WTC11 (cell line): ENCODE measurements around the gene CHST5. TPM values are rescaled to one million over a fixed set of nuclear protein-coding genes. Genes with fewer than 3 reads are reported as not detected.
A peak's percentile ranks its signal among the peaks of the same experiment; 100 is the strongest.

Experiments
- ATAC-seq: fragments of 200-7000 bp; cut with Tn5 transposase; 2 replicates; pipeline ENCODE4 v1.10.0; 2021; ENCODE audit warnings: mild to moderate bottlenecking, moderate library complexity
- CTCF ChIA-PET: fragments of 300-600 bp; sonication (Branson Sonifier 250); formaldehyde crosslinking; loops from one replicate; lab custom pipeline; 2021; ENCODE audit warnings: antibody characterized with exemption; lab: Charles Lee
- POLR2A ChIA-PET: fragments of 350-600 bp; sonication (Branson Sonifier 250); formaldehyde crosslinking; loops from one replicate; lab custom pipeline; 2021; ENCODE audit warnings: antibody characterized with exemption; lab: Charles Lee
- DNase-seq: peaks from one replicate; pipeline ENCODE4 v3.0.0; 2021; ENCODE audit warnings: low spot score
- H3K27ac Mint-ChIP-seq: 2 replicates; pipeline ENCODE4 v1.8.0; 2021; ENCODE audit warnings: mixed read lengths
- H3K27me3 Mint-ChIP-seq: 2 replicates; pipeline ENCODE4 v1.8.0; 2021; ENCODE audit warnings: low read depth, mild to moderate bottlenecking, moderate library complexity, mixed read lengths
- H3K36me3 Mint-ChIP-seq: 2 replicates; pipeline ENCODE4 v1.8.0; 2021; ENCODE audit warnings: mixed read lengths
- H3K4me1 Mint-ChIP-seq: 2 replicates; pipeline ENCODE4 v1.8.0; 2022; ENCODE audit warnings: mixed read lengths
- H3K4me3 Mint-ChIP-seq: 2 replicates; pipeline ENCODE4 v1.8.0; 2021; ENCODE audit warnings: mild to moderate bottlenecking, moderate library complexity, mixed read lengths
- H3K9me3 Mint-ChIP-seq: 2 replicates; pipeline ENCODE4 v1.8.0; 2021; ENCODE audit warnings: mixed read lengths
- CBFB ChIP-seq: sonication (generic); formaldehyde crosslinking; IDR thresholded peaks from 2 replicates; pipeline ENCODE4 v1.8.1; 2022; ENCODE audit warnings: mild to moderate bottlenecking, low read depth, missing genetic modification reagents
- CTCF ChIP-seq: fragments of 200-600 bp; IDR thresholded peaks from 2 replicates; pipeline ENCODE4 v1.8.0; 2022; ENCODE audit warnings: antibody characterized with exemption
- E2F4 ChIP-seq: sonication (generic); formaldehyde crosslinking; IDR thresholded peaks from 2 replicates; pipeline ENCODE4 v1.8.1; 2022; ENCODE audit warnings: low read depth, mild to moderate bottlenecking, moderate library complexity, missing genetic modification reagents, borderline replicate concordance
- HMGXB4 ChIP-seq: sonication (generic); formaldehyde crosslinking; IDR thresholded peaks from 2 replicates; pipeline ENCODE4 v1.8.1; 2023; ENCODE audit warnings: mild to moderate bottlenecking, moderate library complexity, missing genetic modification reagents
- JUN ChIP-seq: sonication (generic); formaldehyde crosslinking; IDR thresholded peaks from 2 replicates; pipeline ENCODE4 v1.8.0; 2023; ENCODE audit warnings: mild to moderate bottlenecking, missing genetic modification reagents
- KAT7 ChIP-seq: sonication (generic); formaldehyde crosslinking; IDR thresholded peaks from 2 replicates; pipeline ENCODE4 v1.8.1; 2023; ENCODE audit warnings: missing genetic modification reagents, mild to moderate bottlenecking, borderline replicate concordance
- PRRX2 ChIP-seq: fragments of 250-450 bp; sonication (Bioruptor Pico); IDR thresholded peaks from 2 replicates; pipeline ENCODE4 v1.8.0; 2021; ENCODE audit warnings: mild to moderate bottlenecking
- RORB ChIP-seq: fragments of 250-450 bp; sonication (Bioruptor Pico); IDR thresholded peaks from 2 replicates; pipeline ENCODE4 v1.9.0; 2021; ENCODE audit warnings: mild to moderate bottlenecking
- ZNF219 ChIP-seq: sonication (generic); formaldehyde crosslinking; IDR thresholded peaks from 2 replicates; pipeline ENCODE4 v1.8.0; 2023; ENCODE audit warnings: missing genetic modification reagents, mild to moderate bottlenecking, borderline replicate concordance
- ZNF423 ChIP-seq: fragments of 250-450 bp; sonication (Bioruptor Pico); IDR thresholded peaks from 2 replicates; pipeline ENCODE4 v2.1.2; 2022; ENCODE audit warnings: mild to moderate bottlenecking, moderate library complexity
- total RNA-seq: library from RNA; stranded (reverse); gene quantifications from 3 replicates; pipeline ENCODE4 v1.2.3, GENCODE V29; 2021
- TF ChIP-seq, protein P1 (sequence below): fragments of 250-450 bp; sonication (Bioruptor Pico); IDR thresholded peaks from 2 replicates; pipeline ENCODE4 v1.9.0; 2021; ENCODE audit warnings: mild to moderate bottlenecking, borderline replicate concordance
- TF ChIP-seq, protein P2 (sequence below): sonication (generic); formaldehyde crosslinking; IDR thresholded peaks from 2 replicates; pipeline ENCODE4 v1.8.0; 2023; ENCODE audit warnings: missing genetic modification reagents, mild to moderate bottlenecking, borderline replicate concordance
- TF ChIP-seq, protein P3 (sequence below): sonication (generic); formaldehyde crosslinking; conservative IDR thresholded peaks from 2 replicates; pipeline ENCODE4 v1.8.1; 2023; ENCODE audit warnings: mild to moderate bottlenecking, low read depth, missing genetic modification reagents, moderate library complexity

The CHST5 gene
- total RNA-seq, 1 experiment from 2014 or later = not detected

DNA sequence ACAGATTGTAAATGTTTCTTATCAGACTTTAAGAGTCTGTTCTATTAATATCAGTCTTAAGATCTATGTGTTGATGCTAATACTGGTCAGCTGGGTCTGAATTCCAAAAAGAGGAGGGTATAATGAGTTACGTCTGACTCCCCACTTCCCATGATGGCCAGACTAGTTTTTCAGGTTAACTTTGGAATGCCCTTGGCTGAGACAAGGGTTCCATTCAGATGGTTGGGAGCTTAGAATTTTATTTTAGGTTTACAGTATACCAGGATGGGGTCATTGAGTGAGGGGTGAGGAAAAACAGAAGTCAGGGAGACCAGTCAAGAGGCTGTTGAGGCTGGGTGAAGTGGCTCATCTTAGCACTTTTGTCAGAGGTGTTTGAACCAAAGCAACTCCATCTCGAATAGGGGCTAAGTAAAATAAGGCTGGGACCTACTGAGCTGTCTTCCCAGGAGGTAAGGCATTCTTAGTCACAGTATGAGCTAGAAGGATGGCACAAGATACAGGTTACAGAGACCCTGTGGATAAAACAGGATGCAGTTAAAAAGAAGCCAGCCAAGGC, 23.0 kb upstream of the CHST5 start:
- POLR2A ChIA-PET = interaction anchor here (0.6 kb wide), 1 partner anchor 133 kb away, joined by 8 read pairs; no protein-coding TSS in a partner anchor
- peaks cover 39% of the 10 kb centered on the region for H3K4me1 Mint-ChIP-seq
- DNase-seq (no peak), ATAC-seq (no peak)
- peaks cover 3% of the 10 kb centered on the region; the same call in 1 of the 2 replicates for H3K27me3 Mint-ChIP-seq
- no peaks in the 10 kb centered on the region for H3K36me3 Mint-ChIP-seq
- H3K27ac Mint-ChIP-seq = peak overlapping the region; percentile 52
- CTCF ChIA-PET = interaction anchor here (0.8 to 2.1 kb wide), 3 partner anchors 8 to 94 kb away, joined by 3 to 9 read pairs (median 5); partner anchors contain the start of gene TMEM170A
- no peak for TF ChIP-seq CTCF
- no peak for TF ChIP-seq E2F4 (CRISPR knock-in tag)
- TF ChIP-seq, protein P1, sequence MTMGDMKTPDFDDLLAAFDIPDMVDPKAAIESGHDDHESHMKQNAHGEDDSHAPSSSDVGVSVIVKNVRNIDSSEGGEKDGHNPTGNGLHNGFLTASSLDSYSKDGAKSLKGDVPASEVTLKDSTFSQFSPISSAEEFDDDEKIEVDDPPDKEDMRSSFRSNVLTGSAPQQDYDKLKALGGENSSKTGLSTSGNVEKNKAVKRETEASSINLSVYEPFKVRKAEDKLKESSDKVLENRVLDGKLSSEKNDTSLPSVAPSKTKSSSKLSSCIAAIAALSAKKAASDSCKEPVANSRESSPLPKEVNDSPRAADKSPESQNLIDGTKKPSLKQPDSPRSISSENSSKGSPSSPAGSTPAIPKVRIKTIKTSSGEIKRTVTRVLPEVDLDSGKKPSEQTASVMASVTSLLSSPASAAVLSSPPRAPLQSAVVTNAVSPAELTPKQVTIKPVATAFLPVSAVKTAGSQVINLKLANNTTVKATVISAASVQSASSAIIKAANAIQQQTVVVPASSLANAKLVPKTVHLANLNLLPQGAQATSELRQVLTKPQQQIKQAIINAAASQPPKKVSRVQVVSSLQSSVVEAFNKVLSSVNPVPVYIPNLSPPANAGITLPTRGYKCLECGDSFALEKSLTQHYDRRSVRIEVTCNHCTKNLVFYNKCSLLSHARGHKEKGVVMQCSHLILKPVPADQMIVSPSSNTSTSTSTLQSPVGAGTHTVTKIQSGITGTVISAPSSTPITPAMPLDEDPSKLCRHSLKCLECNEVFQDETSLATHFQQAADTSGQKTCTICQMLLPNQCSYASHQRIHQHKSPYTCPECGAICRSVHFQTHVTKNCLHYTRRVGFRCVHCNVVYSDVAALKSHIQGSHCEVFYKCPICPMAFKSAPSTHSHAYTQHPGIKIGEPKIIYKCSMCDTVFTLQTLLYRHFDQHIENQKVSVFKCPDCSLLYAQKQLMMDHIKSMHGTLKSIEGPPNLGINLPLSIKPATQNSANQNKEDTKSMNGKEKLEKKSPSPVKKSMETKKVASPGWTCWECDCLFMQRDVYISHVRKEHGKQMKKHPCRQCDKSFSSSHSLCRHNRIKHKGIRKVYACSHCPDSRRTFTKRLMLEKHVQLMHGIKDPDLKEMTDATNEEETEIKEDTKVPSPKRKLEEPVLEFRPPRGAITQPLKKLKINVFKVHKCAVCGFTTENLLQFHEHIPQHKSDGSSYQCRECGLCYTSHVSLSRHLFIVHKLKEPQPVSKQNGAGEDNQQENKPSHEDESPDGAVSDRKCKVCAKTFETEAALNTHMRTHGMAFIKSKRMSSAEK = no peak
- peaks cover 3% of the 10 kb centered on the region; the same call in 1 of the 2 replicates for H3K9me3 Mint-ChIP-seq
- H3K4me3 Mint-ChIP-seq = no peak overlapping the region

- H3K9me3 Mint-ChIP-seq = peaks cover 3% of the 10 kb centered on the region; the same call in 1 of the 2 replicates
- TF ChIP-seq JUN = no peak
- TF ChIP-seq, protein P2, sequence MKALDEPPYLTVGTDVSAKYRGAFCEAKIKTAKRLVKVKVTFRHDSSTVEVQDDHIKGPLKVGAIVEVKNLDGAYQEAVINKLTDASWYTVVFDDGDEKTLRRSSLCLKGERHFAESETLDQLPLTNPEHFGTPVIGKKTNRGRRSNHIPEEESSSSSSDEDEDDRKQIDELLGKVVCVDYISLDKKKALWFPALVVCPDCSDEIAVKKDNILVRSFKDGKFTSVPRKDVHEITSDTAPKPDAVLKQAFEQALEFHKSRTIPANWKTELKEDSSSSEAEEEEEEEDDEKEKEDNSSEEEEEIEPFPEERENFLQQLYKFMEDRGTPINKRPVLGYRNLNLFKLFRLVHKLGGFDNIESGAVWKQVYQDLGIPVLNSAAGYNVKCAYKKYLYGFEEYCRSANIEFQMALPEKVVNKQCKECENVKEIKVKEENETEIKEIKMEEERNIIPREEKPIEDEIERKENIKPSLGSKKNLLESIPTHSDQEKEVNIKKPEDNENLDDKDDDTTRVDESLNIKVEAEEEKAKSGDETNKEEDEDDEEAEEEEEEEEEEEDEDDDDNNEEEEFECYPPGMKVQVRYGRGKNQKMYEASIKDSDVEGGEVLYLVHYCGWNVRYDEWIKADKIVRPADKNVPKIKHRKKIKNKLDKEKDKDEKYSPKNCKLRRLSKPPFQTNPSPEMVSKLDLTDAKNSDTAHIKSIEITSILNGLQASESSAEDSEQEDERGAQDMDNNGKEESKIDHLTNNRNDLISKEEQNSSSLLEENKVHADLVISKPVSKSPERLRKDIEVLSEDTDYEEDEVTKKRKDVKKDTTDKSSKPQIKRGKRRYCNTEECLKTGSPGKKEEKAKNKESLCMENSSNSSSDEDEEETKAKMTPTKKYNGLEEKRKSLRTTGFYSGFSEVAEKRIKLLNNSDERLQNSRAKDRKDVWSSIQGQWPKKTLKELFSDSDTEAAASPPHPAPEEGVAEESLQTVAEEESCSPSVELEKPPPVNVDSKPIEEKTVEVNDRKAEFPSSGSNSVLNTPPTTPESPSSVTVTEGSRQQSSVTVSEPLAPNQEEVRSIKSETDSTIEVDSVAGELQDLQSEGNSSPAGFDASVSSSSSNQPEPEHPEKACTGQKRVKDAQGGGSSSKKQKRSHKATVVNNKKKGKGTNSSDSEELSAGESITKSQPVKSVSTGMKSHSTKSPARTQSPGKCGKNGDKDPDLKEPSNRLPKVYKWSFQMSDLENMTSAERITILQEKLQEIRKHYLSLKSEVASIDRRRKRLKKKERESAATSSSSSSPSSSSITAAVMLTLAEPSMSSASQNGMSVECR (CRISPR knock-in tag) = no peak
- TF ChIP-seq CBFB (CRISPR knock-in tag) = no peak
- TF ChIP-seq PRRX2 (CRISPR knock-in tag) = no peak
- TF ChIP-seq ZNF423 (CRISPR knock-in tag) = no peak
- no peak for TF ChIP-seq ZNF219 (CRISPR knock-in tag)
- TF ChIP-seq RORB (CRISPR knock-in tag) = no peak
- no peak for TF ChIP-seq HMGXB4 (CRISPR knock-in tag)
- TF ChIP-seq KAT7 (CRISPR knock-in tag) = no peak
- TF ChIP-seq, protein P3, sequence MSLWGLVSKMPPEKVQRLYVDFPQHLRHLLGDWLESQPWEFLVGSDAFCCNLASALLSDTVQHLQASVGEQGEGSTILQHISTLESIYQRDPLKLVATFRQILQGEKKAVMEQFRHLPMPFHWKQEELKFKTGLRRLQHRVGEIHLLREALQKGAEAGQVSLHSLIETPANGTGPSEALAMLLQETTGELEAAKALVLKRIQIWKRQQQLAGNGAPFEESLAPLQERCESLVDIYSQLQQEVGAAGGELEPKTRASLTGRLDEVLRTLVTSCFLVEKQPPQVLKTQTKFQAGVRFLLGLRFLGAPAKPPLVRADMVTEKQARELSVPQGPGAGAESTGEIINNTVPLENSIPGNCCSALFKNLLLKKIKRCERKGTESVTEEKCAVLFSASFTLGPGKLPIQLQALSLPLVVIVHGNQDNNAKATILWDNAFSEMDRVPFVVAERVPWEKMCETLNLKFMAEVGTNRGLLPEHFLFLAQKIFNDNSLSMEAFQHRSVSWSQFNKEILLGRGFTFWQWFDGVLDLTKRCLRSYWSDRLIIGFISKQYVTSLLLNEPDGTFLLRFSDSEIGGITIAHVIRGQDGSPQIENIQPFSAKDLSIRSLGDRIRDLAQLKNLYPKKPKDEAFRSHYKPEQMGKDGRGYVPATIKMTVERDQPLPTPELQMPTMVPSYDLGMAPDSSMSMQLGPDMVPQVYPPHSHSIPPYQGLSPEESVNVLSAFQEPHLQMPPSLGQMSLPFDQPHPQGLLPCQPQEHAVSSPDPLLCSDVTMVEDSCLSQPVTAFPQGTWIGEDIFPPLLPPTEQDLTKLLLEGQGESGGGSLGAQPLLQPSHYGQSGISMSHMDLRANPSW = no peak
- TF ChIP-seq, all 79 proteins: peak for 0
- Mint-ChIP-seq H3K36me3 (no peaks in the 10 kb centered on the region), H3K4me1 (peaks cover 35% of the 10 kb centered on the region), H3K27me3 (peaks cover 3% of the 10 kb centered on the region; the same call in 1 of the 2 replicates), H3K4me3 (peak overlapping the region; percentile 100), H3K27ac (no peak overlapping the region)
- no peak for ATAC-seq
- POLR2A ChIA-PET = interaction anchor here (0.8 to 1.4 kb wide), 3 partner anchors 20 to 123 kb away, joined by 3 to 6 read pairs (median 4); partner anchors contain the start of genes CFDP1 and CHST5
- no peak for DNase-seq
- CTCF ChIA-PET = interaction anchor here (0.8 to 3.1 kb wide), 4 partner anchors 21 to 67 kb away, joined by 3 to 29 read pairs (median 6); partner anchors contain the start of gene ADAT1
Observed at GRCh38 chr16:75556431-75556950, 20.6 kb upstream of the CHST5 start.
